Peyer's patch (tissue), 4 donors: ENCODE measurements around the gene RAB3A. TPM values are rescaled to one million over a fixed set of nuclear protein-coding genes. Genes with fewer than 3 reads are reported as not detected.

Experiments used
- DNase-seq, 3 donors: peaks; one replicate each; pipeline ENCODE4 v3.0.0-alpha.2; 2017 to 2019
- H3K27ac ChIP-seq, 4 donors: fragments of 200-600 bp; sonication (generic); one replicate each; pipeline ENCODE4 v1.5.1; 2016 to 2019
- H3K27me3 ChIP-seq, 2 donors: fragments of 200-600 bp; sonication (generic); one replicate each; pipeline ENCODE4 v1.5.1; 2019
- H3K36me3 ChIP-seq, 3 donors: fragments of 200-600 bp; sonication (generic); one replicate each; pipeline ENCODE4 v1.5.1; 2016 to 2019
- H3K4me1 ChIP-seq, 4 donors: fragments of 200-600 bp; sonication (generic); one replicate each; pipeline ENCODE4 v1.5.1; 2016 to 2019
- H3K4me3 ChIP-seq, 4 donors: fragments of 200-600 bp; sonication (generic); 1 replicate in 3 of 4; 2 replicates in 1 of 4; pipeline ENCODE4 v1.5.1; 2016 to 2019; ENCODE audit warnings: mild to moderate bottlenecking in 1 of 4
- H3K9me3 ChIP-seq, 4 donors: fragments of 200-600 bp; sonication (generic); one replicate each; pipeline ENCODE4 v1.5.1; 2016 to 2019; ENCODE audit warnings: mild to moderate bottlenecking in 1 of 4
- POLR2A ChIP-seq, 2 donors: fragments of 450-650 bp; IDR thresholded peaks; one replicate each; pipeline ENCODE4 v1.5.1; 2017; ENCODE audit warnings: antibody characterized with exemption in 2 of 2, mild to moderate bottlenecking in 2 of 2, moderate library complexity in 2 of 2
- total RNA-seq, 4 donors: library from RNA; depleted of rRNA; stranded (reverse); fragments of >200 nt; gene quantifications; one replicate each; pipeline ENCODE4 v1.1.0, GENCODE V29; 2016
- TF ChIP-seq, protein P1 (sequence below), 6 experiments: fragments of 450-650 bp in 4 of 6; fragments of 200-600 bp in 2 of 6; sonication (generic) in 1 of 6; IDR thresholded peaks; one replicate each; pipeline ENCODE4 v1.5.1; 2017 to 2019; ENCODE audit warnings: antibody characterized with exemption in 6 of 6, mild to moderate bottlenecking in 3 of 6, moderate library complexity in 1 of 6

Gene RAB3A
- total RNA-seq, 4 donors from 2014 or later: 6.1 to 9.5 (median 8.3) TPM; not detected in 1

- DNase-seq: no peak
- peak overlapping the region; percentile 30 to 80 (median 60) for H3K4me3 ChIP-seq
- peaks cover 0 to 18% (median 0%) of the 10 kb centered on the region in 3 donors for H3K36me3 ChIP-seq
- peaks cover 0 to 17% (median 12%) of the 10 kb centered on the region in 4 donors for H3K4me1 ChIP-seq
- no peaks in the 10 kb centered on the region for H3K27me3 ChIP-seq
- TF ChIP-seq, protein P1, sequence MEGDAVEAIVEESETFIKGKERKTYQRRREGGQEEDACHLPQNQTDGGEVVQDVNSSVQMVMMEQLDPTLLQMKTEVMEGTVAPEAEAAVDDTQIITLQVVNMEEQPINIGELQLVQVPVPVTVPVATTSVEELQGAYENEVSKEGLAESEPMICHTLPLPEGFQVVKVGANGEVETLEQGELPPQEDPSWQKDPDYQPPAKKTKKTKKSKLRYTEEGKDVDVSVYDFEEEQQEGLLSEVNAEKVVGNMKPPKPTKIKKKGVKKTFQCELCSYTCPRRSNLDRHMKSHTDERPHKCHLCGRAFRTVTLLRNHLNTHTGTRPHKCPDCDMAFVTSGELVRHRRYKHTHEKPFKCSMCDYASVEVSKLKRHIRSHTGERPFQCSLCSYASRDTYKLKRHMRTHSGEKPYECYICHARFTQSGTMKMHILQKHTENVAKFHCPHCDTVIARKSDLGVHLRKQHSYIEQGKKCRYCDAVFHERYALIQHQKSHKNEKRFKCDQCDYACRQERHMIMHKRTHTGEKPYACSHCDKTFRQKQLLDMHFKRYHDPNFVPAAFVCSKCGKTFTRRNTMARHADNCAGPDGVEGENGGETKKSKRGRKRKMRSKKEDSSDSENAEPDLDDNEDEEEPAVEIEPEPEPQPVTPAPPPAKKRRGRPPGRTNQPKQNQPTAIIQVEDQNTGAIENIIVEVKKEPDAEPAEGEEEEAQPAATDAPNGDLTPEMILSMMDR (IDR thresholded peaks at IDR 0.05): no peak
- TF ChIP-seq POLR2A (IDR thresholded peaks at IDR 0.05): no peak
- peak overlapping the region in 2 of 4 donors; percentile 75 to 91 for H3K27ac ChIP-seq
- H3K9me3 ChIP-seq: no peaks in the 10 kb centered on the region
Observed at GRCh38 chr19:18174983-18175382, 28.9 kb downstream of the RAB3A start.

DNA sequence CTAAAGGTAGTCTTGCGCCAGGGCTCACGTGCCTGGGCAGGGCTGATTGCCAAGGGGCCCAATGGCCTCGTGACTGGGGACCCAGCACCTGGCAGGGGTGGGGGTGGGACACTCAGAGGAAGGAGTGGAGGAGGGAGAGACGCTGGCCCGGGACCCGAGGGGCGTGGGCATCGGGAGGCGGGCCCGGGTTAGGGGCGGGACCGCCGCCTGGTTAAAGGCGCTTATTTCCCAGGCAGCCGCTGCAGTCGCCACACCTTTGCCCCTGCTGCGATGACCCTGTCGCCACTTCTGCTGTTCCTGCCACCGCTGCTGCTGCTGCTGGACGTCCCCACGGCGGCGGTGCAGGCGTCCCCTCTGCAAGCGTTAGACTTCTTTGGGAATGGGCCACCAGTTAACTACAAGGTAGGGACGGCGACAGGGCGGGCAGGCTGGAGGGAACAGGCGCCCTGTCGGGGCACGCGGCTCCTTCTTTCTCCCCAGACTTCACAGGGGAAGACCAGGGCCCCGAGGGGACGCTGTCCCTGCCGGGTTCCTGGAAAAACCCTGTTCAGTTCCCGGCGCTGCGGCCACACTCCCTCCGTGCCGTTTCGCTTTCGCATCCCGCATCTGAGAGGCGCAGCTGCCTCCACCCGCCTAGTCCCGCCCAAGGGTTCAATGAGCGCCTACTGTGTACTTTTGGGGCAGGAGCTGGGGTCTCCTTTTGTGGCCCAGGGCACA, 30.1 kb downstream of the RAB3A start, which contains the start of gene IFI30:
Gene IFI30, plus strand, starts transcription at position 242 of the 717 bp plus-strand sequence. Its CDS starts 29 bp downstream, at position 271.
- Histone ChIP-seq H3K4me3 (peak within 1 kb of the TSS; percentile 56 to 80 (median 68)), H3K4me1 (peaks cover 0 to 22% (median 12%) of the 10 kb centered on the region in 4 donors), H3K36me3 (peaks cover 0 to 27% (median 0%) of the 10 kb centered on the region in 3 donors), H3K27me3 (no peaks in the 10 kb centered on the region), H3K9me3 (no peaks in the 10 kb centered on the region), H3K27ac (peak within 1 kb of the TSS; percentile 70 to 91 (median 78))
- TF ChIP-seq, protein P1 (IDR thresholded peaks at IDR 0.05): peak in 1 of 6 experiments; percentile 8
- peak; percentile 66 to 77 for TF ChIP-seq POLR2A (IDR thresholded peaks at IDR 0.05)
- peak; percentile 86 to 95 (median 93) for DNase-seq

DNA sequence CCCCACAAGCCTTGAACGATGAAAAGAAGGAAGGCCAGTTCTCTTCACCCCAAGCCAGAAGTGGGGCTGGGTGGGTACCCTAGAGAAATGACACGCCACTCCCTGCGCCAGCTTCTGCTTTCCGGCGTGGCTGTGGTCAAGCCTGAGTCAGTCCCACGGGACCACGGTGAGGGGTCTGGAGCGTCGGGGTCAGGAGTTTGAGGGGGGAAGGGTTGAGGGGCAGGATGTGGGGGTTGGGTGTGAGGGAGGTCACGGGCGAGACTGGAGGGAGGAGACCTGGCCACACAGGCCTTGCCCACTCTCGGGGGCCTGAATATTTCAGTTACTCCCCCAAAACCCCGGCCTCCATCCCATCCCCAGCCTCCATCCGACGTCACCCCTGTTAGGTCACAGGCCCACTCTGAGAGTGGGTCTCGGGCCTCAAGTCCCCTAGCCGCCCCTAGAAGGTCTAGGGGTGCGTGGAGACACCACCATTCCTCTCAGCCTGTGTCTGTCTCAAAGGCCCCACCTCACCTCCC, 30.7 kb downstream of the RAB3A start:
- peak overlapping the region; percentile 70 to 91 (median 78) for H3K27ac ChIP-seq
- peak overlapping the region; percentile 56 to 80 (median 68) for H3K4me3 ChIP-seq
- TF ChIP-seq, protein P1 (IDR thresholded peaks at IDR 0.05): no peak
- TF ChIP-seq POLR2A (IDR thresholded peaks at IDR 0.05): no peak
- peaks cover 0 to 31% (median 0%) of the 10 kb centered on the region in 3 donors for H3K36me3 ChIP-seq
- DNase-seq: peak in 2 of 3 donors; percentile 83 to 87
- no peaks in the 10 kb centered on the region for H3K27me3 ChIP-seq
- H3K9me3 ChIP-seq: no peaks in the 10 kb centered on the region
- H3K4me1 ChIP-seq: peaks cover 0 to 25% (median 12%) of the 10 kb centered on the region in 4 donors

DNA sequence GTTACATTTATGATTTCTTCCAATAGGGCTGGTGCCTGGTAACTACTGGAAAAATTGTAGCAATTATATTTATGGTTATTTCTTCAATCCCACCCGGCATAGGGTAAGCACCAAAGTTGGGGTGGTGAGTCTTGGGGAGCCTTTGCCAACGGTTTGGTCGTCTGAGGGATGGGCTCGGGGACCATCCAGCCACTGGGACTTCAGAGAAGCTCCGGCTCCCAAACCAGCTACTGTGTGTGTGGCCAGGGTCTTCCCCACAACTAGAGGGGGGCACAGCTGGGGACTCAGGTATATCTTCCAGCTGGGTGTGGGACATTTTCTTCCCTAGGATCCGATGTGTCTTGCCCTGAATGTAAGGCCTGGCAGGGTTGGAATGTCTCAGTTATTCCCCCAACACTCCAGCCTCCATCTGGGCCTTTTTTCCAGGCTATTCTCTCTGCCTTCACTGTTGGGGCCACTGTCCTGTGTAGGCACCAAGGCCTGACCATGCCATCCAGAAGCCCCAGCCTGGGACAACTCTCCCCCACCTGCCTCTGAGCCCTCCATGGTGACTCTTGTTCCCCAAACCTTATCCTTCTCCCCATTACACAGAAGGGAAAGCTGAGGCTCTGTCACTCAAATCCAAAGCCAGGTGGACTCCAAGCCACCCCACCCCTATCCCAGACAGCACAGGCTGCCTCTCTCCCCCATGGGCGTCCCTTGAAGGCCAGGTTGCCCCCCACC, 31.4 kb downstream of the RAB3A start:
- no peak for TF ChIP-seq POLR2A (IDR thresholded peaks at IDR 0.05)
- TF ChIP-seq, protein P1 (IDR thresholded peaks at IDR 0.05): no peak
- H3K27ac ChIP-seq: peak overlapping the region in 3 of 4 donors; percentile 75 to 91 (median 81)
- peaks cover 0 to 25% (median 12%) of the 10 kb centered on the region in 4 donors for H3K4me1 ChIP-seq
- H3K27me3 ChIP-seq: no peaks in the 10 kb centered on the region
- peaks cover 0 to 30% (median 0%) of the 10 kb centered on the region in 3 donors for H3K36me3 ChIP-seq
- no peaks in the 10 kb centered on the region for H3K9me3 ChIP-seq
- H3K4me3 ChIP-seq: no peak overlapping the region
- DNase-seq: no peak

DNA sequence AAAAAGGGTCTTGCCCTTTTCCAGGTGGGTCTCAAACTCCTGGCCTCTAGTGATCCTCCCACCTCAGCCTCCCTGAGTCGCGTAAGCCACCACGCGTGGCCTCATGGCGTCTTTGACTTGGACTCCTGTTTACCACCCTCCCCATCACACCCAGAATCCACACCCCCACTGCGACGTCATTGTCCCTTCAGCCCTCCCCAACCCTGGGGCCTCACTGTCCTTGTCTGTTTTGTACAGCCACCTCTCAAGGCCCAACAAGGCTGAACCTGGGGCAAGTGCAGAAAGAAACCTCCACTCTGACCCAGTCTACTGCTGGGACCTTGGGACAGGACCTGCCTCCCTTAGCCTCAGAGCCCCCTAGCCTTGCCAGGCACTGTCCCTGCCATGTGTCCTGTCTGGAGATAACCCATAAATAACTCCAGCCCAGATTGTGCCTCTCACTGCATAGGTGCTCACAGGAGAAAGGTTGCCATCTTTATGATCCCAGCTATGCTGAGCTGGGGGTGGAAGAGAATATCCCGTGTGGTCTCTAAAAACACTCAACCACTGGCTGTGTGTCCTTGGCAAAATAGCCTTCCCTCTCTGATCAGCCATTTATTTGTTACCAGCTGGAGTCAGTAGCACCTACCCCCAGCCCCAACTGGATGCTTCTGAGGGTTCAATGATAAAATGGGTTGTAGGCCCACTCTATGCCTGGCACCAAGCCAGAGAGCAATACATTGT, 32.1 kb downstream of the RAB3A start:
- H3K4me3 ChIP-seq: no peak overlapping the region
- TF ChIP-seq POLR2A (IDR thresholded peaks at IDR 0.05): no peak
- TF ChIP-seq, protein P1 (IDR thresholded peaks at IDR 0.05): no peak
- H3K9me3 ChIP-seq: no peaks in the 10 kb centered on the region
- H3K4me1 ChIP-seq: peaks cover 0 to 24% (median 12%) of the 10 kb centered on the region in 4 donors
- peaks cover 0 to 30% (median 0%) of the 10 kb centered on the region in 3 donors for H3K36me3 ChIP-seq
- peak in 2 of 3 donors; percentile 54 to 76 for DNase-seq
- H3K27me3 ChIP-seq: no peaks in the 10 kb centered on the region
- H3K27ac ChIP-seq: peak overlapping the region in 3 of 4 donors; percentile 75 to 91 (median 81)
